HG02981 (cell line): ENCODE data around the gene ARMC9.
A peak's percentile ranks its signal among the peaks of the same experiment; 100 is the strongest.
"Not testable (repeated sequence)": the region's sequence is repeated elsewhere in the genome, so short reads cannot be mapped to it uniquely, and the experiment has no call there.

ENCODE experiments used
- ATAC-seq: cut with Tn5 transposase; IDR thresholded peaks from one replicate; pipeline ENCODE4 v1.9.1; 2021; ENCODE audit warnings: mild to moderate bottlenecking, moderate library complexity; ENCODE audit not compliant: unreplicated experiment

Gene ARMC9

DNA sequence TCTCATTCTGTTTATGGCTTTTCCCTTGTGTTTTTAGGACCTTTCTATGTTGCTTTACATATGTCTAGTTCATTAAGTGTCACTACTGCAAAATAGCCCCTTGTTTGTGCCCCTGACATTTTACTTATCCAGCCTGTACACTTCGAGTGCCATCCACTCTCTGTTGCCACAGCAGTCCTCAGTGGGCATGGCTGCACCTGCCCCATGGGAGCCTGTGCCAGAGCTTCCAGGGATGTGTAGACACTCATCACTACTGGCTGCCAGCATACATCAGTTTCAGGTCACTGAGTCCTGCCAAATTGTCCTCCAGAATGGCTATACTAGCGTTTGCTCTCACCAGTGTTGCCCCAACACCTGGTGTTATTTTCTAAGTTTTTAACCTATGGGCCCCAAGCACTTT, 80.4 kb downstream of the ARMC9 start:
- no peak for ATAC-seq

DNA sequence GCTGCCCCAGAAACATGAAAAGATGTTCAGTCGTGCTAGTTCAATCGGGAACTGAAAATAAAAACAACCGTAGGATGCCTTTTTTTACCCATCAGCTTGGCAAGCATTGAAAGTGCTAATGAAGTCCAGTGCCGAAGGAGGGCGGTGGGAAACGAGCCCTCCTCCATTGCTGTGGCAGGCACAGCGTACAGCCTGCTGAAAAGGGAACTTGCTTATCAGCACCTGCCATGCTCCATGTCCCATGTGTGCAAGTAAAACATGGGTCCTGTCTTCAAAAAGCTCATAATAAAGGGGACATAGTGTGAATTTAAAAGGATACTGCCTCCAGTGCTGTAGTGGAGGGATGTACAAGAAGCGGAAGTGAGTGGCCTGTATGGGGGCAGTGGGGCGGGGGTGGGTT, 82.4 kb downstream of the ARMC9 start:
- ATAC-seq = no peak

DNA sequence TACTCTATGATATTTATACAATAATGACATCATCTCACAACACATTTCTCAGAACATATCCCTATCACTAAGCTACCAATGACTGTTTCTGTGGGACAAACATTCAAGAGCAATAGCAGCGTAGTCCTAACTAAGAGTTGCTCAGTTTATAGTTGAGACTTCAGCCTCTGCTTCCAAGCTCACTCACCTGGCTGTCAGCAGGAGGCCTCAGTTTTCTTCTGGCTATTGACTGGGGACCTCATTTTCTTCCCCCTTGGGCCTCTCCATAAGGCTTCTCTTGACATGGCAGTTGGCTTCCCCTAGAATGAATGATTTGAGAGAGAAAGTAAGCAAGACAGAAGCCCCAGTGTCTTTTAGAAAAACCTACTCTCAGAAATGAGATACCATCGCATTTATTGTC, 85.9 kb downstream of the ARMC9 start:
- ATAC-seq = no peak

DNA sequence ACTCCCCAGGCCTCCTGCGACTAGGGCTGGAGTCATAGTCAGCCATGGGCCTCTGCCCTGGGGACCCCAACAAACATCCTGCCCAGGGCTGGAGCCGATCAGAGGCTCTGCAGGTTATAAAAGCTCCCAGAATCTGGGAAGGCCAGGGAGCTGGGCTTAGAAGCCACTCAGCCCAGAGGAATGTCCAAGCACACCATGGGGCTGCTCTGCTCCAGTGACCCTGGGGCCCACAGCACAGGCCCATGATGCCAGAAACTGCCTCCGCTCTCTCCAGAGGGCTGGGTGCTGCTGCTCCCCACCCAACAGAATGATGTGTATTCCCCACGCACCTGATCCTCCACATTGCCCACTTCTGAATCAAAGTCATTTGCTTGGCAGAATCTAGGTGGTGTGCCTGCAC, 88.5 kb downstream of the ARMC9 start:
- no peak for ATAC-seq

DNA sequence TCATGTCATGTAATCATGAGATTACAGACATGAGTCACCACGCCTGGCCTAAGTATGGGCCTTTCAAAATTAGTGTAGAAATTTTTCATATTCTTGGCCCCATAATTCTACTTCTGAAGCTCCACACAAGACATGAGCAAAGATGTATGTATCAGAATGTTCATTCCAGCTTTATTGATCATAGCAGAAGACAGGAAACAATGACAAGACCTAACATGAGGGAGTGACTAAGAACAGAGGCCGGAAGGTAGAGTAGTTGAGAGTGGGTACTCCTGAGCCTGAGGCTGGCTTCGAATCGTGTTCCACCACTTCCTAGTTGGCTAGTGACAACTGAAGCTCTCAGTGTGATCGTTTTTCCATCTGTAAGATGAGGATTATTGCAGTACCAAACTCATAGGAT, 89.3 kb downstream of the ARMC9 start:
- ATAC-seq = no peak

DNA sequence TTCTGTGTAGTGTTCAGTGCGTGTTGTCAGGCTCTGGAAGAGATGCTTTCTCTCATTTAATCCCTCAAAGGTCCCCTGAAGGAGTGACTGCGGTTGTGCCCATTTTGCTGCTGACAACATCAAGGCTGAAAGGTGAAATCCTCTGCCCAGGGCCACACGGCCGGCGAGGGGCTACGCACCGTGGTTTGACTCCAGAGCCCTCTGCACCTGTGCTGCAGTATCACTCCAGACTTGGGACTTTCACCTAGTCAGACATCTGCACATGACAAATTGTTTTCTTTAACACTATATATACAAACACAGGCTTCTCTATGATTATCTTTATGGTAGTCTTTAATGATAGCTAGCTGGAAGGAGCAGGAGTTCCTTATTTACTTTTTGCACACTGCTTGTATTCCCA, 90.2 kb downstream of the ARMC9 start:
- ATAC-seq = no peak

DNA sequence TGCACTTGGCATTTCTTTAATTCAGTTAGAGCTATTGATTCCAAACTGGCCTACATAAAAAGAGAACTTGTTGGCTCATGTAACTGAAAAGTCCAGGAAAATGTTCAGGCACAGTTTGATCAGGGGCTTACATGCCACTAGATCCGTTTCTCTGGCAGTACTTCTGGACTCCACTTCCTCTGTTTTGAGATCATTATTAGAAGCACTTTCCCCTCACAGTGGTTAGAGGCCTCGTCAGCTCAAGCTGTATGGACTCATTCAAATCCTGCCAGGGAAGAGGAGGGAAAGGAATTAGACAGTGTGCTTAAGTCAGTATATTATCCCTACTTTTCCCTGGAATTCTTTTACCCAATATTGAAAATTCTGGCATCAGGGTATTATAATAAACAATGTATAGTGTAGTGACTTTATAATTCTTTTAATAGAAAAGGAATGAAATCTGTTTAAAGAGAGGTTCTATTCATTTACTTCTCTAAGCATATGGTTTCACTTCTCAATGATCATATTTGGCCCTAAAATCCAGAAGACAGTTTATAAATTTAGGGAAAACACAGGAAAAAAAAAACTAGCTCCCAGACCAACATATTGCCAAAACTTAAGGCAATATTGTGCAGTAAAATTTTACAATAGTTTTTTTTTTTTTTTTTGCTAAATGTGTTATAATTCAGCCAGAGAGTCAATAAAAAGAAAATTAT, 92.0 kb downstream of the ARMC9 start:
- no peak for ATAC-seq

DNA sequence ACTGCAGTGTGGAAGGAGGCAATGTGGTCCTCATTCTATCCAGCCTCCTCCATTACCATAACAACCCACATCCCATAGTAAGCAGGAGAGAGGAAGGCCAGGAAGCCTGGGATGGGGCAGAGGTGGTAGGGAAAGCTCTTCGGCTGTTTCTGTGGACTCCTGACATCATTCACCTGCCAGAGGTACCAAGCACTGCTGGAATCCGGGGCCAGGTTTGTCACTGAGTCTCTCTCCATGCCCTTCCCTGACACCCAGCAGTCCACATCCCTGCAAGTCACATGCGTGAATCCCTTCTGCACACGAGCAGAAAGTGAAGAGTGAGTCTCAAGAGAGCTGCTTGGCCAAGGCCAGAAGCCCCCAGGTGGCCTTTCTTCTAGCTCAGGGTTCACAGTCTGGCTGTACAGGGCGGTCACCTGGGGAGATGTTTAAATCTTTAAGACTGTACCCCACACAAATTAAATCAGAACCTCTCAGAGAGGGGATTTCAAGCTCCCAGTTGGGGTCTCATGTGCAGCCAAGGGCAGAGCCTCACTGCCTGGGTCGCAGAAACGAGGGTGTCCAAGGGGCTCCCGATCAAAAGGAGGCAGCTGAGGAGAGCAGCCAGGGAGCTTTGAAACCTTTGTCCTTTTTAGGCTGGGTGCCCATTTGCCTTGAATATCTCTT, 94.2 kb downstream of the ARMC9 start:
- no peak for ATAC-seq

DNA sequence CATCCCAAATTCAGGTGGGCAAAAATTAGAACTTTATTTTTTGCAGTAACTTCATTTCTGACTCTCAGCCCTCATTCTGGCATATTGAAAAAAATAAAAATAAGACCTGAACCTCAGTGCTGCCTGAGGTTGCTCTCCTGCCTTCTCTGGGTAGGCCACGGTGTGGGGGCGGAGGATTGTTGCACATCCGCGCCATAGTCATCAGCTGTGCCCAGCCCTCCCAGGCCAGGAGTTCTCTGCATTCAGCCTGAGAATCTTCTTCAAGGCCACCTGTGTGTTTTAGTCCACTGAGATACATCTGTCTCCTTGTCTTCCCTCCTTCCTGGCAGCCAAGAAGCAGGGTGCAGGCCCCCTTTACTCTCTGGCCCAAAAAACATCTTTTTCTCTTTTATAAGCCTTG, 94.7 kb downstream of the ARMC9 start:
- no peak for ATAC-seq

DNA sequence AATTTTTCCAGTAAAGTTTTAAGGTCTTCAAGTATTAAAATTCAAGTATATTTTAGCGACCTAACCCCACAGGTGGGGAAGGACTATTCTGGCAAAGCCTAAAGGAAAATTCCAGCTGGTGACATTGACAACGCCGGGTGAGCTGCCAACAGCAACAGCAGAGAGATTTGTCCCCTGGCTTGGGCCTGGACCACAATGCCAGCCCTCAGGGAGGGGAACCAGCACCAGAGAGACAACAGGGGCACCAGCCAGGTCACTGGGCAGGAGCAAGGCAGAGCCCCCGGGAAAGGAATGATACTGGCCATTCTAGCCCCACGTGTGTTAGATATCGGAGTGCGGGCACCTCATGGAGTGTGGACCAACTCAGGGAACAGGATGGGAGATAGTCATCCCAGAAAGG, 95.7 kb downstream of the ARMC9 start:
- no peak for ATAC-seq

DNA sequence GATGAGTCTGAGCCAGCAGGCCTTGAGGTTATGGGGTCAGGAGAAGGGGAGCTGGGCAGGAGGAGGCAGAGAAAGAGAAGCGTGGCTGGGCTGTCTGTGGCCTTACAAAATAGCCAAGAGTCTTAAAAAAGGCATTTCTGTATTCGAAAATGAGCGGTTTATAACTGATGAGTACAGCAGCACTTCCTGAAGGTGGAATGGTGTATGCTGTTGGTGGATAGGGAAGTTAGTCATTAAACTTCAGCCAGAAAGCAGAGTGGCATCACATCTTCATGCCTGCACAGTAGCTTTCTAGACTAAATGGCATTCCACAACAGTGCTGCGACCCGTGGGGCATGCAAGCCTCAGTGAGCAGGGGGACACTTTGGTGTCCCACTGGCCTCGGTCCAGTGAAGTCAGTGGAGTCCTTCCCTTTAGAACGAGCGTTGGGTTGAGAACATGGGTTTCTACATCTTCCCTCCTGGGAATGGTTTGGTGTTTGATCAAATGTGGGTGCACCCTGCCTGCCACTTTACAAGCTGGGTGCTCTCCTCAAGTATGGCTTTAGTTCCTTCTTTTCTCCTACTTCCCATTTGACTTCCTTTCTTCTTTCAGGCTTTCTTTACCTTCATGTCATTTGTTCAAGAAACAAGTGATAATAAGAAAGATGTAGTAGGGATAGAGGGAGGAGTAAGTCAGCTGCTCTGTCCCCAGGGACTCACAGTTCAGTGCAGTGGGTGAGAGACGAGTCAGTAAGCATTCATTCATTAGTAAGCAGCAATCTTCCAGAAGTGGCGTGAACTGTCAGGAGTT, 96.3 kb downstream of the ARMC9 start:
- ATAC-seq = no peak

DNA sequence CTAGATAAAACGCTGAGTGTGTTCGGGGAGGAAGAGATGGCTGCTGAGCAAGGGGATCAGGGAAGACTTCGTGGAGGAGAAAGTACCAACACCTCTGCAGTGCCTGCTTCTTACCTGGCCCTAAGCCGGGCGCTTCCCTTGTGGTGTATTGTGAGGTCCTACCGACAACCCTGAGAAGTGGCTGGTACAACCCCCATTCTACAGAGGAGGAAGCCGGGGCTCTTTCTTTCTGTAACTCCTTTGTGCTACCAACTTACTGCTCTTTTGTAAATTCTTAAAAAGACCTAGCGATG, 96.9 kb downstream of the ARMC9 start:
- no peak for ATAC-seq

DNA sequence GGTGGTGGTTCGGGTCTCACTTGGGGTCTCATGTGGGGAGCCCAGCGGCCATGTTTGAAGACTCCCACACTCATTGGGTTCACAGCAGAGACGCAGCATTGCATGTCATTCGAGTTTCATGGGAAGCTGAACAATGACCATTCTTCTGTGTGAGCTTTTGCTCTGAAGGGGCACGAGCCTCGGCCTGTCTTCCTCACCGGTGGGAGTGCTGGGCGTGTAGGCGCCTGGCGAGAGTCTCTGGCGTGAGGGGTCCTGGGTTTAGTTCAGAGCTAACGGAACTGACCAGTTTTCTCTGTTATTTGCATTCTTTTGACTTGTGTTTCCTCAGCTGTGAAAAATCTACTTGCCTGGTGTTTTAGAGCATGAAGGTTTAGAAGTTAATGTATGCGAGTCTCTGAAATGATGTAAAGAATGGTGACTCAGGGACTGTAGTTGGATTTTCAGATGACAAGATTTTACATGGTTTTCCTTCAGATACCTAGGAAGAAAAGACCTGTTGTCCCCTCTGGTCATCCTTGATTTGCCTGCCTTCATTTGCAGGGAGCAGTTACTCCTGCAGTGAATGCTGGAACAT, 98.1 kb downstream of the ARMC9 start:
- ATAC-seq = no peak

DNA sequence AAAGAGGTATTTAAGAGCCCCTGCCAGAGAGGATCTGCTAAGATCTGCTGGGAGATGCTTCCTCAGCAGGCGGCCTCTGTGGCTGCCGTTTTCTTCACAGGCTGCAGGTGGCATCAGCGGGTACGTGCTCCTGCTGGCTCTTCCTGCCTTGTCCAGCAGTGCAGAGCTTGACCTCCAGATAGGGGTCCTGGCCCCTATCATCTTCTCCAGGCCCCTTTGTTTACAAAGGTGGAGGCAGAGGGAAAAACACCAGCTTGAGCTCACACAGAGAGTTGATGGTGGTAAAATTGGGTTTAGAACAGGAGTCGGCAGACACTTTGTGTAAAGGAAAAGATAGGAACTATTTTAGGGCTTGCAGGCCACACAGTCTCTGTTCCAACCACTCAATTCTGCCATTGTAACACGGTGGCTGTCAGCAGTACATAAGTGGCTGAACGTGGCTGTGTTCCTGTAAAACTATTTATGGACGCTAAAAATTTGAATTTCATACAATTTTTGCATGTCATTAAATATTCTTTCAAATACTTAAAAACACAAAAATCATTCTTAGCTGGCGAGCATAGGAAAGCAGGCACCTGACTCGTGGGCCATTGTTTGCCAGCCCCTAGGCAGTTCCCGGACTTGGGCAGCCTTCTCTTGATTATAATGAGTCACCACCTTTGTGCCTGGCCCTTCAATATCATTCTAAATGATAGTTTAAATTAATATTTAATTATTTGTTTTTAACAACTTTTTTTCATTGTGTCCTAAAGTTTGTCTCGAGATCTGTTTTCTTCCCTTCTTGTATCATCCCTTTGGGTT, 98.9 kb downstream of the ARMC9 start:
- peak; percentile 57 for ATAC-seq

DNA sequence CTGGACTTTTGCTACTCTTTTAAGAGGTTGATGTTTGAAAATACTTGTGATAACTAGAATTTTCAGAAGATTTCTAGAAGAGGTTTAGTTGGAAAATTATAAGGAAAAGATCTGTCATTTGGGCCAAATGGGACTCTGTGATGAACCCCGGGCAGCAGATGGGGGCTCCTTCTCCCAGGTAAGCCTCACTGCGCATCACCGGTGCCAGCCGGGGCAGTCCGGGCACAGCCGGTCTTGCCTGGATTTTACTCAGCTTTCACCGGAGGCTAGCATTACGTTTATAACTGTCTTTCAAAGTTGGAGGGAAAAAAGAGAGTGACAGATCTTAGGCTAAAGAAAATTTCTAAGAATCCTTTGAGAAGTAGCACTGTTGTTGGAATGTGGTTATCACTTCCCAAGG, 99.7 kb downstream of the ARMC9 start:
- ATAC-seq = no peak

DNA sequence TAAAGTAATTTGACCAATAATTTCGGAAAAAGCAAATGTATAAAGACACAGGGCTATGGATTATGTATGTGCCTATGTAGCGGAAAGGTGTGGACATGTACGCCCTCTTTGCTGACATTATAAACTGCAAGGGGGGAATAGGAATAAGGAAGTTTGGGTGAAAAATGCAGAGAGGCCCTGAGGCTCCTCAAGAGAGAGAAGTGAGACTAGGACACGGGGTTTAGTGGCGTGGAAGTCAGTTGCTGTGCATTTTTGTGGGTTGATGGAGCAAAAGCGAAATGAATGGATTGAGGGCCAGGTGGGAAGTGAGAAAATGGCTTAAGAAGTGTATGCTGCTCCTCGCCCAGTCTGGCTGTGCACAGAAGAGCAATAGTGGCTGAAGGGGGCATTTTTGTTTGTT, 100.8 kb downstream of the ARMC9 start:
- no peak for ATAC-seq

DNA sequence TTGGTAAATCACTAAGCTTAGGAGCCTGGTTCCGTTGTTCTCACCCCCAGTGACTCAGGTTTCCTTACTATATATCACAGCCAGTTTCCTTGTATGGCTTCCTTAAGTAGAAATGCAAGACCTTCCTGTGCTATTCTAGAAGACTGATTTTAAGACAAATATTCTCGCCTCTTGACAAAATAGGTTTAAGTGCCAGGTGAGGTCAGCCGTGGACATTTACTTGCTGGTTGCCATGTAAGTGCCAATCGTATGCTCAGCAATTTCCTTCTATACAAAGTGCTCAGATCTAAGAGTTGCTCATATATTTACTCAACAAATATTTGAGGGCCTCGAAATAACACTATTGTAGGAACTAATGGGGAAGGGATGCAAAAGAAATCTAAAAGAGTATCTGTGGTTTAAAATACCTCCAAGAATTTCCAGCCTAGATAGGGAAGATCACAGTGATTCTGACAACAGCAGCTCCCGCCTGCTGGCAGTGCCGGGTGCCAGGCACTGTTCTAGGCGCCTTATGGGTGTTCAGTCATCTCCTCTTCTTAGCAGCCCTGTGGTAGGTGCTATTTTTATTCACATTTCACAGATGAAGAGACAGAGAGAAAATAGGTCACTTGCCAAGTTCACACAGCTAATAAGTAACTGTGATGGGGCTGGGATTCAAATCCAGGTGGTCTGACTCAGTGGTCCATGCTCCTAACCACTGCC, 101.7 kb downstream of the ARMC9 start:
- no peak for ATAC-seq

DNA sequence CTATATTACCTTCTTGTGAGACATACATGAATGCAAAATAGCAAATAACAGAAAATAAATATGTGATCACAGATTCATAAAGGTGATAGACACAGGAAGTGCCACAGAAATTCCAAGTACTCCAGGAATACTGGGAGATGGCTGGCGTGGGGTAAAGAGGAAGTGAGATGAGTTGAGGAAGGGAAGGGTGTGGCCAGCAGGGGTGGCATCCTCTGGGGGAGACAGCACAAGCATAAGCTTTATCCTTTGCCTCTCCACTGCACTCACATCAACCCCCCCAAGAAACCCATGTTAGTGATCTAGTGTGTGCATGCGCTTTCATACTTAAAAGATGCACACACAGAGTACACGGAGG, 102.3 kb downstream of the ARMC9 start:
- no peak for ATAC-seq

DNA sequence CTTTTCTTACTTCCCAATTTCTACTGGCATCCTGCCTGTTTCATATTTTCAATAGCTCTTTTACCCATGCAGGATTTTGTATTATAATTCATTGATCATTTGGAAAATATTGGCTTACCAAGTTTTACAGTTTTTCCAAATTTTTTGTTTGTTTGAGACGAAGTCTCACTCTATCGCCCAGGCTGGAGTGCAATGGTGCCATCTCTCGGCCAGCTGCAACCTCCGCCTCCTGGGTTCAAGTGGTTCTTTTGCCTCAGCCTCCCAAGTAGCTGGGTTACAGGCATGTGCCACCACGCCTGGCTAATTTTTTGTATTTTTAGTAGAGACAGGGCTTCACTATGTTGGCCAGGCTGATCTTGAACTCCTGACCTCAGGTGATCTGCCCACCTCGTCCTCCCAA, 105.8 kb downstream of the ARMC9 start:
- ATAC-seq = not testable (repeated sequence)

DNA sequence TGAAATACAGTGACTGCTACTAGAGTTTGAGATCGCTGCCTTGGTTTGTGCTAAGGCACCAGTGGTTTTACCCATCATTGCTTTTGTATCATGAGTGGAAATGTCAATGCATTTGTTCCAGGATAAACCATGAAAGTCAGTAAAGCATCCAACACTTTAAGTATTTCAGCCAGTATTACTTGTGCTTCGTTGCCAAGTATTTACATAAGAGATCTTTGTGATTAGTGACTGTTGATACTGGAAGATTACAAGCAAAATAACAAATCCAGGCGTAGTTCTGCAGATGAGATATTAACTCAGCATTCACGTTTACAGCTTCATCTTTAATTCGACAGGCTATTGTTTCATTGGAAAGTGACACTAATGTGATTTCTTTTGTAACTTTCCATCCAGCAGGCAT, 106.8 kb downstream of the ARMC9 start:
- no peak for ATAC-seq
